ENCODE results near the gene SMIM14.

DNA sequence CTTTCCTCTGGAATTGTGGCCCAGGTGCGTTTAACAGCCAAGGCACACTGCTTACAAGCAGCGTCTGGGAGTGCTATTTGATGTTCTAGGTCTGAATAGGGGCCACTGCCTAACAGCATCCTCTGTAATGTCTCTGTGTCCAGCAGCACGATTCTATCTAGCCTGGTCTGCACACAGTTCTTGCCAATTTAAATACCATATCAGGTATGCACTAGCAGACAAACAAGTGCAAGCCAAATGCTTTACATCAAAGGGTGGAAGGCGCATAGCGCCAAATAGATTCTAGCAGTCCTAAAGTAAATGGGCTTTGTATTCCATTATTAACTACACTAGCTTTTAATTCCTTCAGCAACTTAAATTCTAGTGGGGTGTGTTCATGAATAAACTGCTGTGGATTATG, 95.6 kb downstream of the SMIM14 start:
- TF ChIP-seq POLR2A (IDR thresholded peaks at IDR 0.05; ENCODE audit: low read depth, low read length) (no peak), POLR2AphosphoS5 (IDR thresholded peaks at IDR 0.05; ENCODE audit: low read depth, low read length) (no peak), TAF1 (IDR thresholded peaks at IDR 0.05; ENCODE audit: low read depth, low read length) (no peak)
